Panc1 (cell line): ENCODE results near the gene SURF2. TPM values are rescaled to one million over a fixed set of nuclear protein-coding genes. Genes with fewer than 3 reads are reported as not detected.

Source experiments
- ATAC-seq: fragments of 200-7000 bp; cut with Tn5 transposase; 2 replicates; pipeline ENCODE4 v1.9.1; 2020; ENCODE audit warnings: mild to moderate bottlenecking, moderate library complexity
- BruUV-seq: library from RNA; stranded (reverse); fragments of 400-500 nt; replicated peaks from 2 replicates; lab custom pipeline; 2021; lab: Mats Ljungman, UMichigan
- CTCF ChIA-PET: fragments of 300-600 bp; sonication (Branson Sonifier 250); formaldehyde crosslinking; loops from one replicate; lab custom pipeline; 2022; ENCODE audit warnings: antibody characterized with exemption; lab: Charles Lee
- POLR2A ChIA-PET: fragments of 300-600 bp; sonication (Branson Sonifier 250); formaldehyde crosslinking; loops from one replicate; lab custom pipeline; 2022; ENCODE audit warnings: antibody characterized with exemption; lab: Charles Lee
- DNase-seq: peaks from one replicate; pipeline ENCODE4 v3.0.0-alpha.2; 2010; ENCODE audit warnings: low read depth, low spot score
- H3K27ac ChIP-seq: 2 replicates; pipeline ENCODE4 v1.5.1; 2011; ENCODE audit warnings: mild to moderate bottlenecking, low read length, inconsistent platforms
- H3K27me3 ChIP-seq: fragments of 200-500 bp; sonication (Bioruptor generic); 2 replicates; pipeline ENCODE4 v1.6.0; 2014; ENCODE audit warnings: low read length, inconsistent platforms; ENCODE audit not compliant: control insufficient read depth, insufficient read depth
- H3K36me3 ChIP-seq: fragments of 200-500 bp; sonication (Bioruptor generic); 2 replicates; pipeline ENCODE4 v1.5.1; 2014; ENCODE audit warnings: inconsistent platforms, mild to moderate bottlenecking, low read length, moderate library complexity; ENCODE audit not compliant: control insufficient read depth, insufficient read depth
- H3K4me1 ChIP-seq: 2 replicates; pipeline ENCODE4 v1.5.1; 2011; ENCODE audit warnings: inconsistent platforms, mild to moderate bottlenecking, low read length, moderate library complexity; ENCODE audit not compliant: control insufficient read depth, insufficient read depth
- H3K4me3 ChIP-seq, 2 experiments: 2 replicates each; pipeline ENCODE4 v1.5.1; 2011 to 2012; ENCODE audit warnings: low read depth in 2 of 2, low read length in 2 of 2, mild to moderate bottlenecking in 2 of 2, inconsistent platforms in 1 of 2, moderate library complexity in 1 of 2
- H3K9me3 ChIP-seq: fragments of 200-500 bp; sonication (Bioruptor generic); 2 replicates; pipeline ENCODE4 v1.5.1; 2014; ENCODE audit warnings: low read depth, mild to moderate bottlenecking, inconsistent platforms, low read length, moderate library complexity; ENCODE audit not compliant: control insufficient read depth, insufficient read depth
- POLR2AphosphoS5 ChIP-seq: IDR thresholded peaks from 2 replicates; pipeline ENCODE4 v1.6.1; 2012; ENCODE audit warnings: mild to moderate bottlenecking, low read depth, low read length, moderate library complexity
- SIN3A ChIP-seq: IDR thresholded peaks from 2 replicates; pipeline ENCODE4 v1.6.1; 2012; ENCODE audit warnings: low read depth, mild to moderate bottlenecking, low read length, moderate library complexity, borderline replicate concordance; ENCODE audit not compliant: insufficient read depth
- TCF7L2 ChIP-seq: IDR thresholded peaks from 2 replicates; pipeline ENCODE4 v1.6.1; 2011; ENCODE audit warnings: mild to moderate bottlenecking, low read depth, low read length, inconsistent platforms
- in situ Hi-C: cut with HindIII; loops from 2 replicates; pipeline ENCODE4 v1.10.0; 2016; ENCODE audit warnings: low sequenced_read_pairs, low pct_unique_long_range_greater_than_20kb
- intact Hi-C: fragments of 100-400 bp; cut with micrococcal nuclease; formaldehyde crosslinking; loops from one replicate; pipeline ENCODE4 v1.10.0; 2022; ENCODE audit not compliant: unreplicated experiment
- total RNA-seq: library from RNA; stranded (reverse); gene quantifications from one replicate; pipeline ENCODE4 v1.2.1, GENCODE V29; 2021; ENCODE audit not compliant: unreplicated experiment
- TF ChIP-seq, protein P1 (sequence below): fragments of 450-650 bp; IDR thresholded peaks from 2 replicates; pipeline ENCODE4 v1.5.1; 2017; ENCODE audit warnings: mild to moderate bottlenecking
- TF ChIP-seq, protein P2 (sequence below), 2 experiments: IDR thresholded peaks; 2 replicates each; pipeline ENCODE4 v1.6.1; 2011 to 2012; ENCODE audit warnings: low read depth in 2 of 2, control low read depth in 1 of 2, low read length in 1 of 2, mild to moderate bottlenecking in 1 of 2, moderate library complexity in 1 of 2; ENCODE audit not compliant: insufficient read depth in 1 of 2

SURF2 gene
- total RNA-seq, 1 experiment from 2014 or later = 19.2 TPM

DNA sequence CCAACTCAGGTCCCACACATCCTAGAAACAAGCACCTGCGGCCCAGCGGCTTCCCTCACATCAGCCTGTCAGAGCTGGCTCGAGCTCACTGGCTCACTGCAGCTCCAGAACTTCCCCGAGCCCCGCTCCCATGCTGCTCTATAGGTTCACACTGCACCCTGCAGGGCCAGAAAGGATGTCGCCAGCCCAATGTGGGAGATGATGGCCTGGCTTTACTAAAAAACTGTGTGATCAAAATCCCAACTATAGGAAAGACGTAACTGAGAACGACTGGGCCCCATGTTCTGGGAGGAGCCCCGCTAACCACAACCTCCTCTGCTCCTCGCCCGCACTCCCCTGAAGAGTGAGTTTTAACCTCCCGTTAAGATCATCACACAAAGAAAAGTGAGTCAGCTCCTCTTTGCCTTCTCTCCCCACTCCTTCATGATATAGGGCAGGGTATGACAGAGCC lies 14.9 kb downstream of the SURF2 start:
- Histone ChIP-seq H3K27ac (no peak overlapping the region), H3K36me3 (peaks cover 5% of the 10 kb centered on the region; the same call in 1 of the 2 replicates), H3K4me3 (no peak overlapping the region), H3K27me3 (no peaks in the 10 kb centered on the region), H3K9me3 (no peaks in the 10 kb centered on the region), H3K4me1 (peaks cover 18% of the 10 kb centered on the region)
- DNase-seq = no peak
- intact Hi-C loops (no loop called here), in situ Hi-C loops (no loop called here)
- no peak for ATAC-seq
- ChIA-PET CTCF (no interaction called here), POLR2A (interaction anchor here (0.7 kb wide), 1 partner anchor 16 kb away, joined by 4 read pairs; no protein-coding TSS in a partner anchor)
- no TSS peak for BruUV-seq
- TF ChIP-seq SIN3A (no peak), POLR2AphosphoS5 (no peak), TCF7L2 (no peak)
- TF ChIP-seq, protein P1, sequence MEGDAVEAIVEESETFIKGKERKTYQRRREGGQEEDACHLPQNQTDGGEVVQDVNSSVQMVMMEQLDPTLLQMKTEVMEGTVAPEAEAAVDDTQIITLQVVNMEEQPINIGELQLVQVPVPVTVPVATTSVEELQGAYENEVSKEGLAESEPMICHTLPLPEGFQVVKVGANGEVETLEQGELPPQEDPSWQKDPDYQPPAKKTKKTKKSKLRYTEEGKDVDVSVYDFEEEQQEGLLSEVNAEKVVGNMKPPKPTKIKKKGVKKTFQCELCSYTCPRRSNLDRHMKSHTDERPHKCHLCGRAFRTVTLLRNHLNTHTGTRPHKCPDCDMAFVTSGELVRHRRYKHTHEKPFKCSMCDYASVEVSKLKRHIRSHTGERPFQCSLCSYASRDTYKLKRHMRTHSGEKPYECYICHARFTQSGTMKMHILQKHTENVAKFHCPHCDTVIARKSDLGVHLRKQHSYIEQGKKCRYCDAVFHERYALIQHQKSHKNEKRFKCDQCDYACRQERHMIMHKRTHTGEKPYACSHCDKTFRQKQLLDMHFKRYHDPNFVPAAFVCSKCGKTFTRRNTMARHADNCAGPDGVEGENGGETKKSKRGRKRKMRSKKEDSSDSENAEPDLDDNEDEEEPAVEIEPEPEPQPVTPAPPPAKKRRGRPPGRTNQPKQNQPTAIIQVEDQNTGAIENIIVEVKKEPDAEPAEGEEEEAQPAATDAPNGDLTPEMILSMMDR = no peak
- TF ChIP-seq, protein P2, sequence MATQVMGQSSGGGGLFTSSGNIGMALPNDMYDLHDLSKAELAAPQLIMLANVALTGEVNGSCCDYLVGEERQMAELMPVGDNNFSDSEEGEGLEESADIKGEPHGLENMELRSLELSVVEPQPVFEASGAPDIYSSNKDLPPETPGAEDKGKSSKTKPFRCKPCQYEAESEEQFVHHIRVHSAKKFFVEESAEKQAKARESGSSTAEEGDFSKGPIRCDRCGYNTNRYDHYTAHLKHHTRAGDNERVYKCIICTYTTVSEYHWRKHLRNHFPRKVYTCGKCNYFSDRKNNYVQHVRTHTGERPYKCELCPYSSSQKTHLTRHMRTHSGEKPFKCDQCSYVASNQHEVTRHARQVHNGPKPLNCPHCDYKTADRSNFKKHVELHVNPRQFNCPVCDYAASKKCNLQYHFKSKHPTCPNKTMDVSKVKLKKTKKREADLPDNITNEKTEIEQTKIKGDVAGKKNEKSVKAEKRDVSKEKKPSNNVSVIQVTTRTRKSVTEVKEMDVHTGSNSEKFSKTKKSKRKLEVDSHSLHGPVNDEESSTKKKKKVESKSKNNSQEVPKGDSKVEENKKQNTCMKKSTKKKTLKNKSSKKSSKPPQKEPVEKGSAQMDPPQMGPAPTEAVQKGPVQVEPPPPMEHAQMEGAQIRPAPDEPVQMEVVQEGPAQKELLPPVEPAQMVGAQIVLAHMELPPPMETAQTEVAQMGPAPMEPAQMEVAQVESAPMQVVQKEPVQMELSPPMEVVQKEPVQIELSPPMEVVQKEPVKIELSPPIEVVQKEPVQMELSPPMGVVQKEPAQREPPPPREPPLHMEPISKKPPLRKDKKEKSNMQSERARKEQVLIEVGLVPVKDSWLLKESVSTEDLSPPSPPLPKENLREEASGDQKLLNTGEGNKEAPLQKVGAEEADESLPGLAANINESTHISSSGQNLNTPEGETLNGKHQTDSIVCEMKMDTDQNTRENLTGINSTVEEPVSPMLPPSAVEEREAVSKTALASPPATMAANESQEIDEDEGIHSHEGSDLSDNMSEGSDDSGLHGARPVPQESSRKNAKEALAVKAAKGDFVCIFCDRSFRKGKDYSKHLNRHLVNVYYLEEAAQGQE (IDR thresholded peaks at IDR 0.05; ENCODE audit: insufficient read depth in 1 of 2, low read depth in 2 of 2, low read length in 1 of 2) = no peak

DNA sequence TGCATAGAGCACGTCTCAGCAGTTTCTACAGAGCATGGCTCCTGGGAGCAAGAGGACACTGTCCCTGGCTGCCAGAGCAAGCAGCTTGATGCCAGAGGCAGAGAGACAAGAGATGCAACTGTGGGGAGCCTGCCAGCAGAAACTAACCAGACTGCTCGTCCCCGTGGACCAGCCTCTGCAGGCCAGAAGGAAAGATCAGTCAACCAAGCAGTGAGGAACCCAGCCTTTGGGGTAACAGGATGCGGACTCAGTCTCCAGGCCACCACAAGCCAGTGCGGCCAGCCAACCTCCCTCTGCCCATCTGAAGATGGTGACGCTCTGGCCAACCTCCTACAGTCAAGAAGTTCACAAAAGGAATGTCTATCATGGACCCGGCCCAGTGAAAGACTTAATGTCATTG lies 15.8 kb downstream of the SURF2 start:
- in situ Hi-C loops = no loop called here
- no TSS peak for BruUV-seq
- intact Hi-C loops = no loop called here

More for the DNA sequence above, 15.8 kb downstream of the SURF2 start:
- CTCF ChIA-PET = no interaction called here
- Histone ChIP-seq H3K27ac (no peak overlapping the region), H3K4me1 (peaks cover 18% of the 10 kb centered on the region), H3K4me3 (no peak overlapping the region), H3K27me3 (no peaks in the 10 kb centered on the region), H3K9me3 (no peaks in the 10 kb centered on the region), H3K36me3 (peaks cover 5% of the 10 kb centered on the region; the same call in 1 of the 2 replicates)
- DNase-seq (no peak), ATAC-seq (no peak)
- TF ChIP-seq SIN3A = no peak
- TF ChIP-seq, protein P2 (IDR thresholded peaks at IDR 0.05; ENCODE audit: insufficient read depth in 1 of 2, low read depth in 2 of 2, low read length in 1 of 2) = no peak
- no peak for TF ChIP-seq TCF7L2
- no peak for TF ChIP-seq POLR2AphosphoS5
- TF ChIP-seq, protein P1 = no peak
- POLR2A ChIA-PET = no interaction called here
